ENCODE results near the gene CYB5B.

GRCh38 chr16:69395859-69396186, 28.6 kb upstream of the CYB5B start:
- TF ChIP-seq, protein P1, sequence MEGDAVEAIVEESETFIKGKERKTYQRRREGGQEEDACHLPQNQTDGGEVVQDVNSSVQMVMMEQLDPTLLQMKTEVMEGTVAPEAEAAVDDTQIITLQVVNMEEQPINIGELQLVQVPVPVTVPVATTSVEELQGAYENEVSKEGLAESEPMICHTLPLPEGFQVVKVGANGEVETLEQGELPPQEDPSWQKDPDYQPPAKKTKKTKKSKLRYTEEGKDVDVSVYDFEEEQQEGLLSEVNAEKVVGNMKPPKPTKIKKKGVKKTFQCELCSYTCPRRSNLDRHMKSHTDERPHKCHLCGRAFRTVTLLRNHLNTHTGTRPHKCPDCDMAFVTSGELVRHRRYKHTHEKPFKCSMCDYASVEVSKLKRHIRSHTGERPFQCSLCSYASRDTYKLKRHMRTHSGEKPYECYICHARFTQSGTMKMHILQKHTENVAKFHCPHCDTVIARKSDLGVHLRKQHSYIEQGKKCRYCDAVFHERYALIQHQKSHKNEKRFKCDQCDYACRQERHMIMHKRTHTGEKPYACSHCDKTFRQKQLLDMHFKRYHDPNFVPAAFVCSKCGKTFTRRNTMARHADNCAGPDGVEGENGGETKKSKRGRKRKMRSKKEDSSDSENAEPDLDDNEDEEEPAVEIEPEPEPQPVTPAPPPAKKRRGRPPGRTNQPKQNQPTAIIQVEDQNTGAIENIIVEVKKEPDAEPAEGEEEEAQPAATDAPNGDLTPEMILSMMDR (IDR thresholded peaks at IDR 0.05), result no peak
- TF ChIP-seq RCOR1 (IDR thresholded peaks at IDR 0.05; ENCODE audit: low read length) (no peak), FOXM1 (IDR thresholded peaks at IDR 0.05; ENCODE audit: low read depth) (no peak), EP300 (IDR thresholded peaks at IDR 0.05; ENCODE audit: borderline replicate concordance in 1 of 2, low read depth in 1 of 2, low read length in 1 of 2) (no peak), MEF2A (IDR thresholded peaks at IDR 0.05; ENCODE audit: borderline replicate concordance, low read depth) (no peak), POLR2AphosphoS5 (IDR thresholded peaks at IDR 0.05; ENCODE audit: low read depth, low read length) (no peak)

All from SK-N-SH (cell line).